HepG2 (cell line): ENCODE results near the gene CFAP221. TPM values are rescaled to one million over a fixed set of nuclear protein-coding genes. Genes with fewer than 3 reads are reported as not detected.

ENCODE experiments used
- ATF1 ChIP-seq: IDR thresholded peaks from 2 replicates; pipeline ENCODE4 v1.6.1; 2016; ENCODE audit warnings: mild to moderate bottlenecking, control low read depth
- NFE2L2 ChIP-seq: fragments of 150-350 bp; IDR thresholded peaks from 2 replicates; pipeline ENCODE4 v1.6.1; 2014; ENCODE audit warnings: low read length
- RBM39 ChIP-seq: fragments of 200-400 bp; formaldehyde crosslinking; IDR thresholded peaks from one replicate; pipeline ENCODE4 v1.6.1; 2018; ENCODE audit warnings: antibody characterized with exemption, mild to moderate bottlenecking, low read depth, low read length; ENCODE audit not compliant: poor library complexity, severe bottlenecking
- RXRA ChIP-seq: sonication (generic); formaldehyde crosslinking; IDR thresholded peaks from 2 replicates; pipeline ENCODE4 v1.5.1; 2020; ENCODE audit warnings: missing genetic modification reagents
- RXRB ChIP-seq: IDR thresholded peaks from 2 replicates; pipeline ENCODE4 v1.6.1; 2016; ENCODE audit warnings: borderline replicate concordance, missing genetic modification reagents, missing compliant biosample characterization
- TBP ChIP-seq: sonication (generic); formaldehyde crosslinking; IDR thresholded peaks from 2 replicates; pipeline ENCODE4 v1.5.0; 2020; ENCODE audit warnings: missing genetic modification reagents
- TEAD2 ChIP-seq: sonication (generic); formaldehyde crosslinking; IDR thresholded peaks from 2 replicates; pipeline ENCODE4 v1.9.0; 2021; ENCODE audit warnings: missing genetic modification reagents
- TGIF2 ChIP-seq: IDR thresholded peaks from 2 replicates; pipeline ENCODE4 v1.6.1; 2016; ENCODE audit warnings: control low read depth, missing compliant biosample characterization
- ZFP37 ChIP-seq: sonication (generic); formaldehyde crosslinking; IDR thresholded peaks from 2 replicates; pipeline ENCODE4 v1.4.0; 2020; ENCODE audit warnings: missing genetic modification reagents, borderline replicate concordance
- ZNF3 ChIP-seq: IDR thresholded peaks from 2 replicates; pipeline ENCODE4 v1.7.0; 2017; ENCODE audit warnings: inconsistent platforms
- polyA plus RNA-seq, 8 experiments: library from polyadenylated mRNA; depleted of rRNA in 3 of 8; stranded (reverse) in 7 of 8; unstranded in 1 of 8; fragments of >200 nt; fragmentation: Illumina TruSeq in 4 of 8; extraction: Trizol in 4 of 8; gene quantifications; 2 replicates each; pipeline versions ENCODE4 v1.2.1 to v1.2.3, GENCODE V29; 2011 to 2016; ENCODE audit warnings: low read depth in 4 of 8, missing spikeins in 1 of 8, mixed read lengths in 1 of 8; ENCODE audit not compliant: insufficient read depth in 1 of 8
- total RNA-seq, 5 experiments: library from RNA; depleted of rRNA; stranded (reverse); fragments of >200 nt; fragmentation: Illumina TruSeq; extraction: Trizol; gene quantifications; 2 replicates each; pipeline ENCODE4 v1.2.3, GENCODE V29; 2016; ENCODE audit warnings: low read depth in 1 of 5
- TF ChIP-seq, protein P1 (sequence below): sonication (generic); formaldehyde crosslinking; IDR thresholded peaks from 2 replicates; pipeline ENCODE4 v1.8.0; 2022; ENCODE audit warnings: mild to moderate bottlenecking, missing genetic modification reagents, moderate library complexity
- TF ChIP-seq, protein P2 (sequence below): sonication (generic); formaldehyde crosslinking; IDR thresholded peaks from 2 replicates; pipeline ENCODE4 v1.5.0; 2020; ENCODE audit warnings: missing genetic modification reagents
- TF ChIP-seq, protein P3 (sequence below): IDR thresholded peaks from 2 replicates; pipeline ENCODE4 v1.6.1; 2012; ENCODE audit warnings: inconsistent platforms
- TF ChIP-seq, protein P4 (sequence below): sonication (generic); formaldehyde crosslinking; IDR thresholded peaks from 2 replicates; pipeline ENCODE4 v1.8.0; 2022; ENCODE audit warnings: missing genetic modification reagents, mild to moderate bottlenecking, inconsistent platforms, borderline replicate concordance
- TF ChIP-seq, protein P5 (sequence below): sonication (generic); formaldehyde crosslinking; IDR thresholded peaks from 2 replicates; pipeline ENCODE4 v1.9.0; 2021; ENCODE audit warnings: missing genetic modification reagents, borderline replicate concordance
- TF ChIP-seq, protein P6 (sequence below): sonication (generic); formaldehyde crosslinking; IDR thresholded peaks from 2 replicates; pipeline ENCODE4 v1.5.0; 2020; ENCODE audit warnings: mild to moderate bottlenecking, missing genetic modification reagents
- TF ChIP-seq, protein P7 (sequence below): sonication (generic); formaldehyde crosslinking; IDR thresholded peaks from 2 replicates; pipeline ENCODE4 v1.8.0; 2022; ENCODE audit warnings: mild to moderate bottlenecking, missing genetic modification reagents; ENCODE audit not compliant: insufficient replicate concordance

Gene CFAP221
- total and polyA plus RNA-seq, 2 of the 13 experiments (the other 11 are each of a cell fraction or from before 2014, with no cell fraction given), result not detected

DNA sequence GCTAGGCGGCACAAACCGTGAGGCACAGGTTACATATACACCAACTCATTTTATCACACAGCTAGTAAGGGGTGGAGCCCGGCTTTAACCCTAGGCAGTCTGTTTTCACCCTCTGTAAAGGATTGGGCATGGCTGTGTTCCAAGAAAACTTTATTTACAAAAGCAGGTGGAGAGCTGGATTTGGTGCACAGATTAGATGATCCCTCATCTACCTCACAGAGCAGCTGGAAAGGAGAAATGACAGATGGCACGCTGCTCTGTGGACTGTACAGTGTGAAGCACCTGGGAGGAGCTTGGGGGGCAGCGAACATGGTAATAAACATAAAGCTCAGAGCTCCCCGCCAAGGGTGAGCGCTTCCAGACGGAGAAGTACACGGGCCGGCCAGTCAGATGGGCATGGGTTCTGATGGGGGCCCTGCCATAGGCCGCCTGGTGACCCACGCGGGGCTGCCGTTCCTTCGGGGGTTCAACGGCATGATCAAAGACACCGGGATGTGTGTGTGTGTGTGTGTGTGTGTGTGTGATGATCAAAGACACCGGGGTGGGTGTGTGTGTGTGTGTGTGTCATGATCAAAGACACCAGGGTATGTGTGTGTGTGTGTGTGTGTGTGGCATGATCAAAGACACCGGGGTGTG is 133.9 kb downstream of the CFAP221 start (continued):
- TF ChIP-seq, protein P1, sequence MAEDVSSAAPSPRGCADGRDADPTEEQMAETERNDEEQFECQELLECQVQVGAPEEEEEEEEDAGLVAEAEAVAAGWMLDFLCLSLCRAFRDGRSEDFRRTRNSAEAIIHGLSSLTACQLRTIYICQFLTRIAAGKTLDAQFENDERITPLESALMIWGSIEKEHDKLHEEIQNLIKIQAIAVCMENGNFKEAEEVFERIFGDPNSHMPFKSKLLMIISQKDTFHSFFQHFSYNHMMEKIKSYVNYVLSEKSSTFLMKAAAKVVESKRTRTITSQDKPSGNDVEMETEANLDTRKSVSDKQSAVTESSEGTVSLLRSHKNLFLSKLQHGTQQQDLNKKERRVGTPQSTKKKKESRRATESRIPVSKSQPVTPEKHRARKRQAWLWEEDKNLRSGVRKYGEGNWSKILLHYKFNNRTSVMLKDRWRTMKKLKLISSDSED, result no peak
- TF ChIP-seq, protein P2, sequence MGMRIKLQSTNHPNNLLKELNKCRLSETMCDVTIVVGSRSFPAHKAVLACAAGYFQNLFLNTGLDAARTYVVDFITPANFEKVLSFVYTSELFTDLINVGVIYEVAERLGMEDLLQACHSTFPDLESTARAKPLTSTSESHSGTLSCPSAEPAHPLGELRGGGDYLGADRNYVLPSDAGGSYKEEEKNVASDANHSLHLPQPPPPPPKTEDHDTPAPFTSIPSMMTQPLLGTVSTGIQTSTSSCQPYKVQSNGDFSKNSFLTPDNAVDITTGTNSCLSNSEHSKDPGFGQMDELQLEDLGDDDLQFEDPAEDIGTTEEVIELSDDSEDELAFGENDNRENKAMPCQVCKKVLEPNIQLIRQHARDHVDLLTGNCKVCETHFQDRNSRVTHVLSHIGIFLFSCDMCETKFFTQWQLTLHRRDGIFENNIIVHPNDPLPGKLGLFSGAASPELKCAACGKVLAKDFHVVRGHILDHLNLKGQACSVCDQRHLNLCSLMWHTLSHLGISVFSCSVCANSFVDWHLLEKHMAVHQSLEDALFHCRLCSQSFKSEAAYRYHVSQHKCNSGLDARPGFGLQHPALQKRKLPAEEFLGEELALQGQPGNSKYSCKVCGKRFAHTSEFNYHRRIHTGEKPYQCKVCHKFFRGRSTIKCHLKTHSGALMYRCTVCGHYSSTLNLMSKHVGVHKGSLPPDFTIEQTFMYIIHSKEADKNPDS (CRISPR knock-in tag), result no peak
- TF ChIP-seq RXRB (CRISPR knock-in tag), result no peak
- no peak for TF ChIP-seq ZNF3 (CRISPR knock-in tag)
- TF ChIP-seq RBM39, result peak; percentile 35
- TF ChIP-seq, protein P3, sequence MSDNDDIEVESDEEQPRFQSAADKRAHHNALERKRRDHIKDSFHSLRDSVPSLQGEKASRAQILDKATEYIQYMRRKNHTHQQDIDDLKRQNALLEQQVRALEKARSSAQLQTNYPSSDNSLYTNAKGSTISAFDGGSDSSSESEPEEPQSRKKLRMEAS, result peak; percentile 20; the same call in 1 of the 2 replicates
- TF ChIP-seq TGIF2 (CRISPR knock-in tag), result peak; percentile 33; the same call in 1 of the 2 replicates
- TF ChIP-seq, protein P4, sequence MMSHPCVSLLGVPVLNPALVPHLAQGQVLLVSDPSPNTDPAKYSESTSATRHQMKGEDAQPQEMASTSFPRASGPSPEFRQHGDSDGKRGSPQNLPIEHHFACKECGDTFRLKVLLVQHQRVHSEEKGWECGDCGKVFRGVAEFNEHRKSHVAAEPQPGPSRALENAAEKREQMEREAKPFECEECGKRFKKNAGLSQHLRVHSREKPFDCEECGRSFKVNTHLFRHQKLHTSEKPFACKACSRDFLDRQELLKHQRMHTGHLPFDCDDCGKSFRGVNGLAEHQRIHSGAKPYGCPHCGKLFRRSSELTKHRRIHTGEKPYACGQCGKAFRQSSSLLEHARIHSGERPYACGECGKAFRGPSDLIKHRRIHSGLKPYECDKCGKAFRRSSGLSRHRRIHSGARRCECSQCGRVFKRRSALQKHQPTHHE (CRISPR knock-in tag), result no peak
- TF ChIP-seq TBP (CRISPR knock-in tag), result no peak
- no peak for TF ChIP-seq ZFP37
- TF ChIP-seq ATF1 (CRISPR knock-in tag), result no peak
- TF ChIP-seq, protein P5, sequence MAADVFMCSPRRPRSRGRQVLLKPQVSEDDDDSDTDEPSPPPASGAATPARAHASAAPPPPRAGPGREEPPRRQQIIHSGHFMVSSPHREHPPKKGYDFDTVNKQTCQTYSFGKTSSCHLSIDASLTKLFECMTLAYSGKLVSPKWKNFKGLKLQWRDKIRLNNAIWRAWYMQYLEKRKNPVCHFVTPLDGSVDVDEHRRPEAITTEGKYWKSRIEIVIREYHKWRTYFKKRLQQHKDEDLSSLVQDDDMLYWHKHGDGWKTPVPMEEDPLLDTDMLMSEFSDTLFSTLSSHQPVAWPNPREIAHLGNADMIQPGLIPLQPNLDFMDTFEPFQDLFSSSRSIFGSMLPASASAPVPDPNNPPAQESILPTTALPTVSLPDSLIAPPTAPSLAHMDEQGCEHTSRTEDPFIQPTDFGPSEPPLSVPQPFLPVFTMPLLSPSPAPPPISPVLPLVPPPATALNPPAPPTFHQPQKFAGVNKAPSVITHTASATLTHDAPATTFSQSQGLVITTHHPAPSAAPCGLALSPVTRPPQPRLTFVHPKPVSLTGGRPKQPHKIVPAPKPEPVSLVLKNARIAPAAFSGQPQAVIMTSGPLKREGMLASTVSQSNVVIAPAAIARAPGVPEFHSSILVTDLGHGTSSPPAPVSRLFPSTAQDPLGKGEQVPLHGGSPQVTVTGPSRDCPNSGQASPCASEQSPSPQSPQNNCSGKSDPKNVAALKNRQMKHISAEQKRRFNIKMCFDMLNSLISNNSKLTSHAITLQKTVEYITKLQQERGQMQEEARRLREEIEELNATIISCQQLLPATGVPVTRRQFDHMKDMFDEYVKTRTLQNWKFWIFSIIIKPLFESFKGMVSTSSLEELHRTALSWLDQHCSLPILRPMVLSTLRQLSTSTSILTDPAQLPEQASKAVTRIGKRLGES (CRISPR knock-in tag), result no peak
- TF ChIP-seq NFE2L2, result no peak
- TF ChIP-seq, protein P6, sequence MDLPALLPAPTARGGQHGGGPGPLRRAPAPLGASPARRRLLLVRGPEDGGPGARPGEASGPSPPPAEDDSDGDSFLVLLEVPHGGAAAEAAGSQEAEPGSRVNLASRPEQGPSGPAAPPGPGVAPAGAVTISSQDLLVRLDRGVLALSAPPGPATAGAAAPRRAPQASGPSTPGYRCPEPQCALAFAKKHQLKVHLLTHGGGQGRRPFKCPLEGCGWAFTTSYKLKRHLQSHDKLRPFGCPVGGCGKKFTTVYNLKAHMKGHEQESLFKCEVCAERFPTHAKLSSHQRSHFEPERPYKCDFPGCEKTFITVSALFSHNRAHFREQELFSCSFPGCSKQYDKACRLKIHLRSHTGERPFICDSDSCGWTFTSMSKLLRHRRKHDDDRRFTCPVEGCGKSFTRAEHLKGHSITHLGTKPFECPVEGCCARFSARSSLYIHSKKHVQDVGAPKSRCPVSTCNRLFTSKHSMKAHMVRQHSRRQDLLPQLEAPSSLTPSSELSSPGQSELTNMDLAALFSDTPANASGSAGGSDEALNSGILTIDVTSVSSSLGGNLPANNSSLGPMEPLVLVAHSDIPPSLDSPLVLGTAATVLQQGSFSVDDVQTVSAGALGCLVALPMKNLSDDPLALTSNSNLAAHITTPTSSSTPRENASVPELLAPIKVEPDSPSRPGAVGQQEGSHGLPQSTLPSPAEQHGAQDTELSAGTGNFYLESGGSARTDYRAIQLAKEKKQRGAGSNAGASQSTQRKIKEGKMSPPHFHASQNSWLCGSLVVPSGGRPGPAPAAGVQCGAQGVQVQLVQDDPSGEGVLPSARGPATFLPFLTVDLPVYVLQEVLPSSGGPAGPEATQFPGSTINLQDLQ (CRISPR knock-in tag), result 0 out of 2 replicates have a peak, but pooled peaks have one; percentile 53
- no peak for TF ChIP-seq TEAD2 (CRISPR knock-in tag)
- TF ChIP-seq, protein P7, sequence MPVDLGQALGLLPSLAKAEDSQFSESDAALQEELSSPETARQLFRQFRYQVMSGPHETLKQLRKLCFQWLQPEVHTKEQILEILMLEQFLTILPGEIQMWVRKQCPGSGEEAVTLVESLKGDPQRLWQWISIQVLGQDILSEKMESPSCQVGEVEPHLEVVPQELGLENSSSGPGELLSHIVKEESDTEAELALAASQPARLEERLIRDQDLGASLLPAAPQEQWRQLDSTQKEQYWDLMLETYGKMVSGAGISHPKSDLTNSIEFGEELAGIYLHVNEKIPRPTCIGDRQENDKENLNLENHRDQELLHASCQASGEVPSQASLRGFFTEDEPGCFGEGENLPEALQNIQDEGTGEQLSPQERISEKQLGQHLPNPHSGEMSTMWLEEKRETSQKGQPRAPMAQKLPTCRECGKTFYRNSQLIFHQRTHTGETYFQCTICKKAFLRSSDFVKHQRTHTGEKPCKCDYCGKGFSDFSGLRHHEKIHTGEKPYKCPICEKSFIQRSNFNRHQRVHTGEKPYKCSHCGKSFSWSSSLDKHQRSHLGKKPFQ (CRISPR knock-in tag), result no peak
- no peak for TF ChIP-seq RXRA (CRISPR knock-in tag)
